Fibroblast of lung (primary cell): ENCODE data around the gene SLC18B1.

ENCODE experiments used
- EZH2 ChIP-seq: IDR thresholded peaks from 2 replicates; pipeline ENCODE4 v1.5.1; 2012; ENCODE audit warnings: low read length, control low read depth, mild to moderate bottlenecking; ENCODE audit errors: missing control alignments
- TF ChIP-seq, protein P1 (sequence below), 2 donors: IDR thresholded peaks in 1 of 2; conservative IDR thresholded peaks in 1 of 2; 1 replicate in 1 of 2; 2 replicates in 1 of 2; pipeline ENCODE4 v1.5.1; 2011 to 2012; ENCODE audit warnings: low read length in 2 of 2, control low read depth in 1 of 2, inconsistent platforms in 1 of 2, low read depth in 1 of 2, mild to moderate bottlenecking in 1 of 2

GRCh38 chr6:132819405-132820161, 21.1 kb upstream of the SLC18B1 start:
- TF ChIP-seq, protein P1, sequence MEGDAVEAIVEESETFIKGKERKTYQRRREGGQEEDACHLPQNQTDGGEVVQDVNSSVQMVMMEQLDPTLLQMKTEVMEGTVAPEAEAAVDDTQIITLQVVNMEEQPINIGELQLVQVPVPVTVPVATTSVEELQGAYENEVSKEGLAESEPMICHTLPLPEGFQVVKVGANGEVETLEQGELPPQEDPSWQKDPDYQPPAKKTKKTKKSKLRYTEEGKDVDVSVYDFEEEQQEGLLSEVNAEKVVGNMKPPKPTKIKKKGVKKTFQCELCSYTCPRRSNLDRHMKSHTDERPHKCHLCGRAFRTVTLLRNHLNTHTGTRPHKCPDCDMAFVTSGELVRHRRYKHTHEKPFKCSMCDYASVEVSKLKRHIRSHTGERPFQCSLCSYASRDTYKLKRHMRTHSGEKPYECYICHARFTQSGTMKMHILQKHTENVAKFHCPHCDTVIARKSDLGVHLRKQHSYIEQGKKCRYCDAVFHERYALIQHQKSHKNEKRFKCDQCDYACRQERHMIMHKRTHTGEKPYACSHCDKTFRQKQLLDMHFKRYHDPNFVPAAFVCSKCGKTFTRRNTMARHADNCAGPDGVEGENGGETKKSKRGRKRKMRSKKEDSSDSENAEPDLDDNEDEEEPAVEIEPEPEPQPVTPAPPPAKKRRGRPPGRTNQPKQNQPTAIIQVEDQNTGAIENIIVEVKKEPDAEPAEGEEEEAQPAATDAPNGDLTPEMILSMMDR (conservative IDR thresholded peaks at IDR 0.05 in 1 of 2, IDR thresholded peaks at IDR 0.05 in 1 of 2; ENCODE audit: low read depth in 1 of 2, low read length in 2 of 2) = no peak
- no peak for TF ChIP-seq EZH2
